ENCODE data around the gene TBC1D30.

TBC1D30 gene

DNA sequence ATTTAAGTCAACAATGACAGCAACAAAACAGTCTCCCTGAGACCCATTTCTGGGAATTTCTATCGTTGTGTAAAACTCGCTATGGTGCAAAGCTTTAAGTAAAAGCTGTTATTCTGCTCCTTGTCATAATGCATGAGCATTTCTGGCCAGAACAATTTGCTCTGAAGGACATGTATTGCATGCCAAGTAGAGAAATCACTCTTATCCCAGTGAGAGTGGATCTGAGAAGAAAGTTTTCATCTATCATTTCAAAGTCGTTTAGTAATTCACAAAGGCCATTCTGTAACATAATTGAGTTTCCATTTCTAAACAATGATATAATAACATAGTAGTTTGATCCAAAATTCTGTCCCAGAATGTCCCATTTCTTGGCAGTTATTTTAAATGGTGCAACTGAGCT lies 86.6 kb downstream of the TBC1D30 start:
- DNase-seq (ENCODE audit: low spot score): no peak

DNA sequence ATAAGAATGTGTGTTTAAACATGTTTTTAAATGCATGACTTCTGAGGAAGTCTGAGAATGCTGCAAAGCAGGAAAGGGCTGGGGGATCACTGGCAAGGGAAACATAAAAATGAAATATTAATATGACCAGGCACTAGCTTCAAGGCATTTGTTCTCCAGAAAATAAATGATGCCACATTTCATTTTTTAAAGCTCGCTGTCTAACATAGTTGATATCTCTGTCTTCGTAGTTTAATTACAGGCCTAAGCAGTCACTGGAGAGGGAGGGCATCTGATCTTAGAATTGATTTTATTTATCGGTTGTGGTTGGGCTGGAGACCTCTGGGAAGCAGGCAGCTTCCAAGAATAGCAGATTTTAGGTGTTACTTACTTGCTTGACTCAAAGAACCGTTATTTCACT lies 87.5 kb downstream of the TBC1D30 start:
- no peak for DNase-seq (ENCODE audit: low spot score)

DNA sequence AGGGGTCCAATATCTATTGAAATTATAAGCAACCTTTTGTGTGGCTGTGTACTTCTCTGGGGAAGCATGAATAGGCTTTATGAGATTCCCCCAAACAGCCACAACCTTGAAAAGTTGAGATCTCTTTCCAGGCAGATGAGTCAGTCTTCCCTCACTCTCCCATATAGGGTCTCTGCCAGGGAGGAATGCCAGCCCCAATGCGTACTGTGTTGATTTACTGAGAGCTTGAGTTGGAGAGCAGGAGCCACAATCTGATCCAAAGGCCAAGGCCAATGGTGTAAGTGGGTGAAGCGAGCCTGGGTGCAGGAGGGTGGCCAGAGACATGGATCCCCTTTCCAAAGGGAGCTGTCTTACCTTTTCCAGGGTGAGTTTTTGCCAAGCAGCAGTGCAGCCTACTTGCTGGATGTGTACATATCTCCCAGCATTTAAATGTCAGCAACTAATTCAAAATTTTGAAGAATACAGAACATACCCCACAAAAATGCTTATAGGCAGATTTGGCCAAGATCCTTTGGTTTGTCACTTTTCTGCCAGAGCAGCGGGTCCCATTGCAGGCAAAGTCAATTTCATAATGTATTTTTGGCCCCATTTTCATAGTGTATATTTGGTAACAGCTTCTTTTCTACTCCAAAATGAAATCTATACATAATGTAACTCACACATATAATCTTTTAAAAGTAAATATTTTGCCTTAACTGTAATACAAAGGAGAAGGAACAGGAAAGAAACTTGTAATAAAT lies 88.2 kb downstream of the TBC1D30 start:
- no peak for DNase-seq (ENCODE audit: low spot score)

DNA sequence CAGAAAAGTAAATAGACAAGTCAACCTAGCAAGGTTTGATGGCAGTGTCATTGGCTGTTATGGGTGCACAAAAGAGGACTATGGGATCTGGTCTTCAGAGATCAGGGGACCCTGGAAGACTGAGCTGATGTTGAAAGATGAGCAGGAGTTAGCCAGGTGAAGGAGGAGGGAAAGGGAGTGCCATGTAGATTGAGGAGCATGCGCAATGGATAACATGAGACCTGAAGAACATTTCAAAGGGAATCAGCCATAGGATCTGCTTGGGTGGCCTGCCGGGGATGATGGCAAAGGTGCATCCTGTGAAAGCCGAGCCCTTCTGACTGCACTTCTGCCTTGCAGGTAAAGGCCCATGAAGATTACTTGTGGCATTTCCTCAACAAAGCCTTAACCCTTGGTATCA lies 90.8 kb downstream of the TBC1D30 start:
- no peak for DNase-seq (ENCODE audit: low spot score)

DNA sequence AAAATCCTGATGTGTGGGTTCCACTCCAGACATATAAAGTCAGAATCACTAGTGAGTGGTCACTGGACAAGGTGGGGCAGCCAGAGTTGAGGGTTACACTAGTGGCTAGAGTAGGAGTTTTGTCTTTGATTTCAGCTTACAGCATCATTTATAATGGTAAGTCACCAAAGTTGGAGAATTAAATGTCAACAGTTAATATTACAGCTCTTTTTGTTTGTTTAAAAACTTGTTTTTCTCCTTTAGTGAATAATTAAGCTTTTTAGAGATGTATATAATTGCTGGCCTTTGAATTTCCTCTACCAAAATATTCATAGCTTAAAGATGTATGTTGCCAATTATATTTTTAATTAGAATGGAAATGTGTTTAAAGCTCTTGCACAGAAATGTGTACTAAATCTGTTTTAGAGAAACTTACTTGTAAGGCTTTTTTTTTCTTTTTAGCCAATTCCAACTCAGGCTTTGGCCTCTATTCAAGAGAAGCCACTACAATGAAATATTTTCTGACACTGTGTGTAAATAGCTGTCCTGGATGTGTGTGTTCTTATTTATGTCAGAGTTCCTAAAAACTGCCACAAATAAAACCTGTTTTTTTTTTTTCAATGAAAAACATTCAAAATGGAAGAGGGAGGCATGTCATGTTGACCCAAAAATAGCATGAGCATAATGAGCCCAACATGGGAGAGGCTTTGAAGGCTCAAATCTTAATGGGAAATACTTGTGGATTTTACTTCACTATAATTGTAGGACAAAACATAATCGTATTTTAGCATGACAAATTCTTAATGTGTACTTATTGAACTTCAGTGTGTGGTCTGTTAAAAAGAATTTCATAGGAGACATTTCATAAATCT lies 92.2 kb downstream of the TBC1D30 start:
- no peak for DNase-seq (ENCODE audit: low spot score)

DNA sequence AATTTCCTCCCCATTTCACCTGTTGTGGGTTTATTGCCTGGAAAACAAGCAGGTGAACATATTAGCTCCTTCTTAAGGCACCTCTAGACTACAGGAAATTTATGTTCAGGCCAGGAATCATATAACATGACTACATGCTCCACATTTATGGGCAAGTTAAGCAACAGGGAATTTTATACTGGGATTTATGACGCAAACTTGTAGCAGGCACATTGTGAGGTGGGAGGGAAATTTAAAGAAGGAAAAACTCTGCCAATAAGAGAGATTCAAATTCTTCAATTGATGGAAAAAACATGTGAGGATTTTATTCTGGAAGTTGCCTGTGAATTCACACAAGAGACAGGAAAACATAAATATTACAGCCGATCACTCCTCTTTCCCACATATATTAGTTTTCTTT lies 93.9 kb downstream of the TBC1D30 start:
- no peak for DNase-seq (ENCODE audit: low spot score)

DNA sequence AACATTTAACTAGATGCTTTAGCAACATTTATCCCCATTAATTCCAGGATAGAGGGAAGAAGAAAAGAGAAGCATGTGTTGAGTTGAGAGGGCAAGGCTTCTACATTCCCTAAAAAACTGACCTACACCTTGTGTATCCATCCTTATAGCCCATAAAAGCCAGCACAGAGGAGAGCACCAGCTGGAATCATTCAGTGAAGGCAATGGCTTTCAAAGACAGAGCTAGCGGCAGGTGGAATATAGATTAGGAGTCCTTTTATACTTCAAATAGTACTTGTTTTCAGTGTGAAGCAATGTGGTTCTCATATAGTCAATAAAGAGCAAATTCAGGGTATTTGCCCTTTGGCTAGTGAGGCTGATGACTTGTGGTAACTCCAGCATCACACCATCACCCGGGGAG lies 94.4 kb downstream of the TBC1D30 start:
- no peak for DNase-seq (ENCODE audit: low spot score)

DNA sequence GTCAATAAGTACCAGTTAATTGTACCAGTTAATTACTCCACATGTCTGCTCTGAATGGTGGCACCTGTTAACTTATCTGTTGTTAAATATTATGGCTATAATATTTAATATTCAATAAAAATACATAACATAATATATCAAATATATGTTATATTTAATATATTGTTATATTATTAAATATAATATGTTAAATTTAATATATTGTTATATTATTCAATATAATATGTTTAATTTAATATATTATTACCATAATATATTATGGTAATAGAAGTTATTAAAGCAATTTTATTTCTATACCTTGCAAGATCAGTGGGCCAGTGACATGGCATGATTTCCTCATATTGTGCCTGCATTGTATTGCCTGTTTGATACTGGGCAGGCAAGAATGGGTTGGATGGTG lies 98.4 kb downstream of the TBC1D30 start:
- DNase-seq (ENCODE audit: low spot score): no peak

DNA sequence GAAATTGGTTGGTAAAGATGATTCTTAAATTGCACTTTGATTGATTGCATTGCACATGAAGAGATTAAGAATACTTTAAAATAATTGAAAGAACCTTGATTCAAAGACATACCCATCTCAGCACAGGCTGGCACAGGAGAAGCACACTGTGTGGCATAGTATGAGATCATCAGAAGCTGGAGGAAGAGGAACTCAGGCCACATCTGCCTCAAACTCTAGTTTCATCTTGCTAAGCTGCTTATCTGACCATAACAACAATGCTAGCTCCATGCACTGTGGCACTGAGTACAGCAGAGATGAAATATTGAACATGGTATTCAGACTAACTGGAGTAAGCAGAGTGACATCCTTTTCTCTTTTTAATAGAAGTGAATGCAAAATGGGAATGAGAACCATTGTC lies 99.1 kb downstream of the TBC1D30 start:
- peak; percentile 25 for DNase-seq (ENCODE audit: low spot score)
